Stimulated activated CD4-positive, alpha-beta T cell treated with anti-CD3 and anti-CD28 coated beads, Interleukin-12 subunit alpha, Interleukin-12 subunit beta, amount 100 ng/mL, for 24 hours (primary cell): Measurements from ENCODE around the gene KCNMA1.
"Not testable (repeated sequence)": the region's sequence is repeated elsewhere in the genome, so short reads cannot be mapped to it uniquely, and the experiment has no call there.

ENCODE experiments used
- DNase-seq, 2 experiments: peaks; one replicate each; pipeline ENCODE4 v3.0.0-alpha.2; 2020; ENCODE audit warnings: low read depth in 2 of 2

The KCNMA1 gene

DNA sequence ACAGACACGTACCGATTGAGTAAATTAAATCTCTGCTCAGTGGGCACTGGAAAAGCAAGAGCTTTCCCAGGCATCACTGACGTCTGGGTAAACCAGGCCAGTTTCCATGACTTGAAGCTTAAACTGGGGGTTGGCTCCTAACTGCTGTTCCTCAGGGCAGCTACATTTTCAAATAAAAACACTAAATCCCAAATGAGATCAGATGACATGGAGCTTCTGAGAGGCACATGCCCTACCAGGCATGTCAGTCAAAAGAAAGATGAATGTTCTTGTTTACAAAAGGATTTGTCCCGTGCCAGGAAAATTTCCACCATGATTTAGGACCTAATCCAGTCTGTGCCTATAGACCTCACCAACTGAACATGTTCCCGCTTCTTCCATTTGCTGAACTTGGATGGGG lies 220.2 kb downstream of the KCNMA1 start:
- no peak for DNase-seq

- DNase-seq, result no peak
Measured at GRCh38 chr10:77416311-77417135, 221.1 kb downstream of the KCNMA1 start.

DNA sequence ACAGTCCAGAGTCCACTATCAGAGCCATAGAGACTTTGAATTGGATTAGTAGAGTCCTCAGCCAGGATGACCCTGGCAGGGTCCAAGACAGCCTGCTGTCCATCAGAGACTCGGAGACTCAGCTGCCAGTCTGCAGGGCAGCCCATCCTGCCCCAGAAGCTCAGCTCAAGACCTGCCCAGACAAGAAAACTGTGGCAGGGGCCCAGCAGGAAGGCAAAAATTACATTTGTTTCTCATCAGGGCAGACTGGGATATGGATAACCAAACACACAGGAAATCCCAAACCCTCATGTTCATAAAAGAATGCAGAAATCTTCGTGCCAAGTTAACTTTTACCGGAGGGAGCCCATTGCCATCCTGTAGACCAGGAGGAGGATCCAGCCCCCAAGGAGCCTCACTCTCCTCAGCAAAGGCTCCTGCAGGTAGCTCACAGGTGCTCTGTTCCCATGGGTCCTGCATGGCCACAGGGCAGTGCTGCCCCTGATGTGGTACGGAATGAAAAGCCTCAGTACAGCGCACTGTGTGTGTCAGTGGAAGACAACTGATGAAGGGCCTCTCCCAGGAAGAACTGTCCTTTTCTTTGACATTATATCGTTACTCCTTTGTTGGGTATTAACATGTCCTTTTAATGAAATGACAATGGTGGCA lies 222.2 kb downstream of the KCNMA1 start:
- no peak for DNase-seq

- DNase-seq, result no peak
Measured at GRCh38 chr10:77413231-77413630, 224.4 kb downstream of the KCNMA1 start.

DNA sequence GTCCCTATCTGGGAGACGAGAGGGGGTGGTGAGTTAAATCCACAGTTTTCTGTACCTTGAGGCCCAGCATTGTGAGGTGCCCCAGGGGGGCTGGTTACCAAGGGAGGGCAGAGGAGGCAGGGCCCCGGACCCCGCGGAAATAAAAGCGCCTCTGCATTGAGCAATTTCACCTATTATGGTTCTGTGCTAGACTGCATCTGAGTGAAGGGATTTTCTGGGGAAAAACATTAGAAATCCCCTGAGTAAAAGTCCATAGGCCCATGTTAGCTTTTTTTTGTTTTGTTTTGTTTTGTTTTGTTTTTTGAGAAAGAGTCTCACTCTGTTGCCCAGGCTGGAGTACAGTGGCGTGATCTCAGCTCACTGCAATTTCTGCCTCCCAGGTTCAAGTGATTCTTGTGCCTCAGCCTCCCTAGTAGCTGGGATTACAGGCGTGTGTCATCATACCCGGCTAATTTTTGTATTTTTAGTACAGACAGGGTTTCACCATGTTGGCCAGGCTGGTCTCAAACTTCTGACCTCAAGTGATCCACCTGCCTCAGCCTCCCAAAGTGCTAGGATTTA lies 225.0 kb downstream of the KCNMA1 start:
- not testable (repeated sequence) for DNase-seq

DNA sequence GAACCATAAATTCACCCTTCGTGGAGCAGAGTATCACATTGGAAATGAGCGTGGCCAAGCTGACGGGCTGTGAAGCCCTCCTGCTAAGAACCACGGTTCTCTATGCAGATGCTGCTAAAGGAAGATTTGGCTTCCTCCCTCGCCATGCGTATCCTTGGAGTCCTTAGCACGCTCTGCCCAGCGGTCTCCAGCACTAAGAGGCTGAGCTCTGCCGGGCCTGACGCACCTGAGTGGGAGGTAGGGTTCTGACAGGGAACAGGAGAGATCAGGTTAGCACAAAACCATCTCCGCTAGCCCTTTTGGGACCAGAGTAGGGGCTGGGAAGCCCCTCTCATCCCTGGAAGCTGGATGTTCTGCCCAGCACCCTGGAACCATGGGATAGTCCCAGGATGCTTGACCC lies 225.8 kb downstream of the KCNMA1 start:
- DNase-seq, result no peak

- DNase-seq, result no peak
Measured at GRCh38 chr10:77410523-77410922, 227.1 kb downstream of the KCNMA1 start.

GRCh38 chr10:77409697-77410471 lies 227.7 kb downstream of the KCNMA1 start:
- DNase-seq, result no peak

- DNase-seq, result no peak
Measured at GRCh38 chr10:77408259-77408658, 229.3 kb downstream of the KCNMA1 start.

DNA sequence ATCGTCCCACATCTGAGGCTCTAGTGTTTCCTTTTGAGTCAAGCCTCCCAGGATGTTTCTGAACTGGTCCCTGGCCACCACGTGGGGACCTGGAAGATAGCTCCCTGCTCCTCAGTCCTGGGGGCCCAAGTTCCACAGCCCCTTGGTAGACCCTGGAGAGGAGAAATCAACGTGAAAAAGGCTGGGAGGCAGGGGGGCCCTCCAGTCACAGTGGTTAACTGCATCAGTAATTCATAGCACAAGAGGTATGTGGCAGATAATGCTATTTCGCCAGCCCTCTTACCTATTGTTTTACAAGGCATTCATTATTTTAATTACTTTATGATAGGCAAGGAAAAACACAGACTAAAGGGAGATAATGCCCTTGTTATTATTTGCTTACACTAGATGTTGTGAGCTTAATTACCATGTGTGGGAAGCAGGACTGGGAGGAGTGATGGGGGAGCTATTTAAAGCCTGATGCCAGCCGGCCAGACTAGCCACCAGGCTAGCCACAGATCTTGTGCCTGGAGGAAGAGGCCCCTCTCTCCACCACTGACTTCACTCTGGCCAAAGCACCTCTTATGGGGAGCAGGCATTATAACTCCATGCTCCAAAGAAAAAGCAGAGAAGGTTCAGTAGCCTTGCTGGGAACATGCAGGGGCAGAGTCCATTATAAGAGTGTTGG lies 230.7 kb downstream of the KCNMA1 start:
- DNase-seq, result no peak

- DNase-seq, result no peak
Measured at GRCh38 chr10:77405771-77406241, 231.8 kb downstream of the KCNMA1 start.

DNA sequence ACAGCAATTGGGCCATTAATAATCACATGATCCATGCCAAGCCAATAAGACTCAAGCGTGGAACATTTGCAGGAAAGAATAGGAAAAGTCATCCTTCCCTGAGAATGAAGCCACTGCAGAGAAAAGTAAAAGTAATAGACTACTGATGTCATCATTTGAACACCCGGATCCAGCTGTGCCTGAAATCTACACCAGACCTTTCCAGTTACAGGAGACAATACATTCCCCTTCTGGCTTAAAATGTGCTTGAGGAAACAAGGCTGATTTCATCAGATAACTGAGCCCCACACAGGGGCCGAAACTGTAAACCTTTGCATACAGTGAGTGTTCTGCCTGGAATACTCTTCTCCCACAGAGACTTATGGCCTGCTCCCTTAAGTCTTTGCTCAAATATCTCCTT lies 232.8 kb downstream of the KCNMA1 start:
- no peak for DNase-seq

GRCh38 chr10:77403761-77404160 lies 233.8 kb downstream of the KCNMA1 start:
- no peak for DNase-seq

- DNase-seq, result no peak
Measured at GRCh38 chr10:77401683-77402082, 235.9 kb downstream of the KCNMA1 start.

GRCh38 chr10:77400033-77400432 lies 237.6 kb downstream of the KCNMA1 start:
- DNase-seq, result no peak

- DNase-seq, result no peak
Measured at GRCh38 chr10:77398986-77399755, 238.4 kb downstream of the KCNMA1 start.

- DNase-seq, result no peak
Measured at GRCh38 chr10:77398558-77398957, 239.1 kb downstream of the KCNMA1 start.

DNA sequence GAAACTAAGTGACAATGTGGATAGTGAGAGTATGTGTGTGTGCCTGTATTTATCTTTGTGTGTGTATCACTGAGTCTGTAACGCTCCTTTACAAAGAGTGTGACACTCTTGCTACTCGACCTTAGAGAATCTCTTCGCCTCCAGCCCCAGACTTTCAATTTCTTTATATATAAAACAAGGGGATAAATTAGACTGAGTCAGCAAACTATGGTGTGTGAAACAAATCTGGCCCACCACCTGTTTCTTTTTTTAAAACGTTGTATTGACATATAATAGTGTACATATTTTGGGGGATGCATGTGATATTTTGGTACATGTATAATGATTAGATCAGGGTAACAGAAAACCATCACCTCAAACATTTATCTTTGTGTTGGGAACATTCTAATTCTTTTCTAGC lies 240.5 kb downstream of the KCNMA1 start:
- DNase-seq, result no peak

GRCh38 chr10:77396290-77396689 lies 241.3 kb downstream of the KCNMA1 start:
- no peak for DNase-seq

- no peak for DNase-seq
Measured at GRCh38 chr10:77393821-77394501, 243.6 kb downstream of the KCNMA1 start.
